ENCODE measurements around the gene STXBP4. TPM values are rescaled to one million over a fixed set of nuclear protein-coding genes. Genes with fewer than 3 reads are reported as not detected.

The STXBP4 gene
- total and polyA plus RNA-seq, 2 donors (not counting 3 experiments of a cell fraction or from before 2014, with no cell fraction given): 1.9 to 12.9 TPM

DNA sequence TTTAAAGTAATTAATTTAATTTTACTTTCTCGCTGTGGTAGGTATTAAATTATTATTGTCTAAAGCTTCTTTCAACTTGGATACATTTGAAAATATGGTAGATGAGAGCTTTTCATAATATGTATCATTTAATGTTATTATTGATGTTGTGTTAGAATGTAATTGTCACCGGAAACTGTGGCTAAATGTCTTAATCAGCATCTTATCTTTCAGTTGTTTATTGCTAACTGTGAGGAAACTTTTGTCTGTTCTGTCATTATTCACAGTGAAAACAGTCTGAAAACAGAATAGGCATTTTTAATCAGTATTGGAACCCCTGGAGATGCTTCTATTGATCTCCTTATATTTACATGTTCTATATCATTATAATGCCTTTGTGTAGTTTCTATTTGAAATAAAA lies 120.7 kb downstream of the STXBP4 start:
- Histone ChIP-seq H3K27ac (ENCODE audit: insufficient read depth, low read depth, low read length) (no peak overlapping the region), H3K27me3 (ENCODE audit: control insufficient read depth in 2 of 2, insufficient read depth in 2 of 2, low read length in 2 of 2) (no peaks in the 10 kb centered on the region), H3K36me3 (ENCODE audit: control insufficient read depth in 2 of 2, extremely low read depth in 1 of 2, insufficient read depth in 2 of 2, low read length in 2 of 2) (no peaks in the 10 kb centered on the region), H3K9me3 (replicated peaks; ENCODE audit: control insufficient read depth, insufficient read depth, low read length) (no peaks in the 10 kb centered on the region), H2AFZ (ENCODE audit: low read depth, low read length) (no peak overlapping the region), H4K20me1 (replicated peaks; ENCODE audit: control insufficient read depth, extremely low read depth, insufficient read depth, low read length) (no peaks in the 10 kb centered on the region), H3K4me3 (replicated peaks in 1 of 3; ENCODE audit: insufficient read depth in 1 of 3, low read depth in 1 of 3, low read length in 3 of 3) (no peak overlapping the region), H3K4me2 (ENCODE audit: insufficient read depth, low read length) (no peak overlapping the region), H3K4me1 (ENCODE audit: control insufficient read depth, extremely low read depth, insufficient read depth, low read length) (peaks cover 10% of the 10 kb centered on the region), H3K9ac (replicated peaks; ENCODE audit: extremely low read depth, insufficient read depth, low read length) (no peak overlapping the region), H3K79me2 (ENCODE audit: control insufficient read depth, insufficient read depth, low read length) (no peaks in the 10 kb centered on the region), H3K9me1 (replicated peaks; ENCODE audit: control insufficient read depth, extremely low read depth, insufficient read depth, low read length) (no peaks in the 10 kb centered on the region)
- intact Hi-C loops (cut with micrococcal nuclease) (no loop called here), dilution Hi-C loops (cut with MboI; ENCODE audit: extremely low pct_ligation_motif_present, low sequenced_read_pairs) (no loop called here)
- FAIRE-seq: no peak
- no peak for TF ChIP-seq JUN (IDR thresholded peaks at IDR 0.05; ENCODE audit: borderline replicate concordance, insufficient read depth, insufficient read length, low read depth)
- no peak for TF ChIP-seq POLR2AphosphoS5 (IDR thresholded peaks at IDR 0.05; ENCODE audit: insufficient read depth, low read depth, low read length)
- no peak for TF ChIP-seq MYC (IDR thresholded peaks at IDR 0.05; ENCODE audit: low read depth, low read length)
- TF ChIP-seq, protein P1, sequence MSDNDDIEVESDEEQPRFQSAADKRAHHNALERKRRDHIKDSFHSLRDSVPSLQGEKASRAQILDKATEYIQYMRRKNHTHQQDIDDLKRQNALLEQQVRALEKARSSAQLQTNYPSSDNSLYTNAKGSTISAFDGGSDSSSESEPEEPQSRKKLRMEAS (IDR thresholded peaks at IDR 0.05; ENCODE audit: insufficient read depth, insufficient read length): no peak
- TF ChIP-seq GATA2 (IDR thresholded peaks at IDR 0.05; ENCODE audit: insufficient read depth, insufficient read length, low read depth, low read length): no peak
- no peak for TF ChIP-seq POLR2A (IDR thresholded peaks at IDR 0.05; ENCODE audit: low read depth, low read length)
- TF ChIP-seq FOS (IDR thresholded peaks at IDR 0.05; ENCODE audit: borderline replicate concordance, insufficient read depth, low read length): no peak
- TF ChIP-seq EZH2 (IDR thresholded peaks at IDR 0.05; ENCODE audit: borderline replicate concordance, low read depth, low read length, severe bottlenecking): no peak
- TF ChIP-seq, protein P2, sequence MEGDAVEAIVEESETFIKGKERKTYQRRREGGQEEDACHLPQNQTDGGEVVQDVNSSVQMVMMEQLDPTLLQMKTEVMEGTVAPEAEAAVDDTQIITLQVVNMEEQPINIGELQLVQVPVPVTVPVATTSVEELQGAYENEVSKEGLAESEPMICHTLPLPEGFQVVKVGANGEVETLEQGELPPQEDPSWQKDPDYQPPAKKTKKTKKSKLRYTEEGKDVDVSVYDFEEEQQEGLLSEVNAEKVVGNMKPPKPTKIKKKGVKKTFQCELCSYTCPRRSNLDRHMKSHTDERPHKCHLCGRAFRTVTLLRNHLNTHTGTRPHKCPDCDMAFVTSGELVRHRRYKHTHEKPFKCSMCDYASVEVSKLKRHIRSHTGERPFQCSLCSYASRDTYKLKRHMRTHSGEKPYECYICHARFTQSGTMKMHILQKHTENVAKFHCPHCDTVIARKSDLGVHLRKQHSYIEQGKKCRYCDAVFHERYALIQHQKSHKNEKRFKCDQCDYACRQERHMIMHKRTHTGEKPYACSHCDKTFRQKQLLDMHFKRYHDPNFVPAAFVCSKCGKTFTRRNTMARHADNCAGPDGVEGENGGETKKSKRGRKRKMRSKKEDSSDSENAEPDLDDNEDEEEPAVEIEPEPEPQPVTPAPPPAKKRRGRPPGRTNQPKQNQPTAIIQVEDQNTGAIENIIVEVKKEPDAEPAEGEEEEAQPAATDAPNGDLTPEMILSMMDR (IDR thresholded peaks at IDR 0.05; ENCODE audit: extremely low read depth in 1 of 2, insufficient read depth in 1 of 2, low read depth in 1 of 2, low read length in 2 of 2): no peak
- no peak for DNase-seq (ENCODE audit: low read depth, low spot score)
- no TSS peak for BruUV-seq (replicated peaks)
- CTCF ChIA-PET: interaction anchor here (1.0 kb wide), 1 partner anchor 14 kb away, joined by 3 read pairs; no protein-coding TSS in a partner anchor
- POLR2A ChIA-PET: no interaction called here
